Activated B cell treated with CpG ODN at 0.5 μM for 24 hours (primary cell): ENCODE results near the gene FKBP3. TPM values are rescaled to one million over a fixed set of nuclear protein-coding genes. Genes with fewer than 3 reads are reported as not detected.

Experiments
- ATAC-seq: fragments of 200-7000 bp; cut with Tn5 transposase; one replicate; pipeline ENCODE4 v1.10.0; 2021; ENCODE audit warnings: low read depth, mild to moderate bottlenecking, moderate library complexity
- CTCF ChIA-PET: fragments of 350-600 bp; sonication (Branson Sonifier 250); formaldehyde crosslinking; loops from one replicate; lab custom pipeline; 2021; ENCODE audit warnings: antibody characterized with exemption; lab: Charles Lee
- POLR2A ChIA-PET: fragments of 350-600 bp; sonication (Branson Sonifier 250); formaldehyde crosslinking; loops from one replicate; lab custom pipeline; 2021; ENCODE audit warnings: antibody characterized with exemption; lab: Charles Lee
- DNase-seq: peaks from one replicate; pipeline ENCODE4 v3.0.0; 2022
- H3K27ac Mint-ChIP-seq: one replicate; pipeline ENCODE4 v1.8.0; 2020; ENCODE audit warnings: mixed read lengths
- H3K27me3 Mint-ChIP-seq: one replicate; pipeline ENCODE4 v1.8.0; 2021; ENCODE audit warnings: mixed read lengths
- H3K36me3 Mint-ChIP-seq: one replicate; pipeline ENCODE4 v1.8.0; 2021; ENCODE audit warnings: low read depth, mixed read lengths
- H3K4me1 Mint-ChIP-seq: one replicate; pipeline ENCODE4 v1.8.0; 2021; ENCODE audit warnings: mixed read lengths
- H3K4me3 Mint-ChIP-seq: one replicate; pipeline ENCODE4 v1.8.0; 2020; ENCODE audit warnings: mild to moderate bottlenecking, mixed read lengths
- H3K9me3 Mint-ChIP-seq: one replicate; pipeline ENCODE4 v1.8.0; 2020; ENCODE audit warnings: mixed read lengths
- CTCF ChIP-seq: fragments of 200-600 bp; IDR thresholded peaks from one replicate; pipeline ENCODE4 v1.8.0; 2022; ENCODE audit warnings: antibody characterized with exemption, mild to moderate bottlenecking
- intact Hi-C: fragments of 100-400 bp; cut with micrococcal nuclease; formaldehyde crosslinking; loops from one replicate; pipeline ENCODE4 v1.15.1; 2024
- total RNA-seq: library from RNA; stranded (reverse); gene quantifications from 2 replicates; pipeline ENCODE4 v1.2.3, GENCODE V29; 2022

FKBP3 gene
- total RNA-seq, 1 donor from 2014 or later: 58.3 TPM

- Mint-ChIP-seq H3K4me3 (no peak overlapping the region), H3K27ac (no peak overlapping the region), H3K4me1 (peaks cover 44% of the 10 kb centered on the region), H3K36me3 (peaks cover 3% of the 10 kb centered on the region), H3K27me3 (no peaks in the 10 kb centered on the region), H3K9me3 (no peaks in the 10 kb centered on the region)
- intact Hi-C loops: no loop called here
- no peak for TF ChIP-seq CTCF
- CTCF ChIA-PET: no interaction called here
- POLR2A ChIA-PET: no interaction called here
- ATAC-seq (no peak), DNase-seq (no peak)
These were observed 6.4 kb upstream of the FKBP3 start for GRCh38 chr14:45140661-45141187.

- ChIA-PET POLR2A (interaction anchor here (0.6 to 4.3 kb wide), 5 partner anchors 12 to 239 kb away, joined by 3 to 36 read pairs (median 6); partner anchors contain the start of genes KLHL28, MIS18BP1 and TOGARAM1), CTCF (no interaction called here)
- Mint-ChIP-seq H3K27me3 (no peaks in the 10 kb centered on the region), H3K36me3 (peaks cover 13% of the 10 kb centered on the region), H3K27ac (peak overlapping the region; percentile 99), H3K4me3 (peak overlapping the region; percentile 97), H3K4me1 (peaks cover 44% of the 10 kb centered on the region), H3K9me3 (no peaks in the 10 kb centered on the region)
- intact Hi-C loops: no loop called here
- no peak for TF ChIP-seq CTCF
- ATAC-seq (no peak), DNase-seq (no peak)
These were observed 2.1 kb upstream of the FKBP3 start for GRCh38 chr14:45136399-45136798.

GRCh38 chr14:45135659-45136395, 1.5 kb upstream of the FKBP3 start, which contains the start of gene FANCM:
Gene FANCM (plus strand): TSS chr14:45135930. CDS start chr14:45136032, 102 bp downstream.
- DNase-seq: peak; percentile 60
- Mint-ChIP-seq H3K36me3 (peaks cover 13% of the 10 kb centered on the region), H3K27ac (peak within 1 kb of the TSS; percentile 99), H3K9me3 (no peaks in the 10 kb centered on the region), H3K27me3 (no peaks in the 10 kb centered on the region), H3K4me3 (peak within 1 kb of the TSS; percentile 97), H3K4me1 (peaks cover 44% of the 10 kb centered on the region)
- no peak for TF ChIP-seq CTCF
- POLR2A ChIA-PET: interaction anchor here (1.2 to 4.3 kb wide), 5 partner anchors 51 to 239 kb away, joined by 4 to 36 read pairs (median 17); partner anchors contain the start of genes KLHL28, MIS18BP1, PRPF39 and TOGARAM1
- intact Hi-C loops: no loop called here
- peak; percentile 45 for ATAC-seq
- CTCF ChIA-PET: interaction anchor here (0.7 kb wide), 1 partner anchor 105 kb away, joined by 3 read pairs; no protein-coding TSS in a partner anchor

GRCh38 chr14:45135156-45135555, 875 bp upstream of the FKBP3 start:
- ATAC-seq (no peak), DNase-seq (no peak)
- no peaks in the 10 kb centered on the region for H3K9me3 Mint-ChIP-seq
- no peaks in the 10 kb centered on the region for H3K27me3 Mint-ChIP-seq
- H3K27ac Mint-ChIP-seq: peak overlapping the region; percentile 99
- H3K4me3 Mint-ChIP-seq: peak overlapping the region; percentile 97
- peaks cover 44% of the 10 kb centered on the region for H3K4me1 Mint-ChIP-seq
- ChIA-PET POLR2A (interaction anchor here (1.7 to 4.3 kb wide), 4 partner anchors 50 to 238 kb away, joined by 6 to 36 read pairs (median 20); partner anchors contain the start of genes KLHL28, MIS18BP1, PRPF39 and TOGARAM1), CTCF (interaction anchor here (0.6 to 0.7 kb wide), 2 partner anchors 106 to 133 kb away, joined by 3 read pairs; no protein-coding TSS in a partner anchor)
- H3K36me3 Mint-ChIP-seq: peaks cover 13% of the 10 kb centered on the region
- intact Hi-C loops: no loop called here
- no peak for TF ChIP-seq CTCF

GRCh38 chr14:45133683-45134050, 614 bp downstream of the FKBP3 start:
- CTCF ChIA-PET: interaction anchor here (0.5 kb wide), 1 partner anchor 11 kb away, joined by 3 read pairs; no protein-coding TSS in a partner anchor

More at GRCh38 chr14:45133683-45134050, 614 bp downstream of the FKBP3 start:
- H3K36me3 Mint-ChIP-seq: peaks cover 19% of the 10 kb centered on the region
- DNase-seq (no peak), ATAC-seq (no peak)
- TF ChIP-seq CTCF: no peak
- H3K4me3 Mint-ChIP-seq: peak overlapping the region; percentile 97
- peaks cover 41% of the 10 kb centered on the region for H3K4me1 Mint-ChIP-seq
- POLR2A ChIA-PET: interaction anchor here (0.9 to 4.3 kb wide), 8 partner anchors 10 to 237 kb away, joined by 3 to 36 read pairs (median 6); partner anchors contain the start of genes KLHL28, MIS18BP1, PRPF39 and TOGARAM1
- intact Hi-C loops: loop anchor here (1.0 kb wide), 5 partner anchors 49 to 236 kb away; partner anchors contain the start of genes MIS18BP1, PRPF39 and TOGARAM1
- H3K27me3 Mint-ChIP-seq: no peaks in the 10 kb centered on the region
- H3K27ac Mint-ChIP-seq: peak overlapping the region; percentile 99
- H3K9me3 Mint-ChIP-seq: no peaks in the 10 kb centered on the region
